HCT116 (cell line): Measurements from ENCODE around the gene CNN2.

Source experiments
- CEBPB ChIP-seq: IDR thresholded peaks from 2 replicates; pipeline ENCODE4 v1.6.1; 2012; ENCODE audit warnings: low read depth
- CTCF ChIP-seq, 3 experiments: fragments of 200-600 bp in 1 of 3; sonication (generic) in 1 of 3; IDR thresholded peaks in 2 of 3; conservative IDR thresholded peaks in 1 of 3; 2 replicates each; pipeline ENCODE4 v1.5.1; 2012 to 2017; ENCODE audit warnings: low read depth in 2 of 3, low read length in 2 of 3, antibody characterized with exemption in 1 of 3, borderline replicate concordance in 1 of 3, control low read depth in 1 of 3, mild to moderate bottlenecking in 1 of 3, mixed read lengths in 1 of 3, mixed run types in 1 of 3, moderate library complexity in 1 of 3; ENCODE audit not compliant: insufficient read depth in 1 of 3
- EZH2 ChIP-seq: fragments of 200-600 bp; sonication (generic); IDR thresholded peaks from 2 replicates; pipeline ENCODE4 v1.6.1; 2017; ENCODE audit warnings: antibody characterized with exemption, mixed run types
- POLR2AphosphoS5 ChIP-seq: IDR thresholded peaks from 2 replicates; pipeline ENCODE4 v1.6.1; 2011; ENCODE audit warnings: mild to moderate bottlenecking, low read depth, low read length, moderate library complexity

GRCh38 chr19:1045247-1045603 is 18.8 kb downstream of the CNN2 start:
- TF ChIP-seq CEBPB (no peak), CTCF (IDR thresholded peaks at IDR 0.05 in 2 of 3, conservative IDR thresholded peaks at IDR 0.05 in 1 of 3; ENCODE audit: borderline replicate concordance in 1 of 3, insufficient read depth in 1 of 3, low read depth in 2 of 3, low read length in 2 of 3) (no peak), POLR2AphosphoS5 (no peak), EZH2 (no peak)
